Activated CD4-positive, CD25-positive, alpha-beta regulatory T cell treated with anti-CD3 and anti-CD28 coated beads, Interleukin-2, amount 50 U/mL, for 24 hours (primary cell): Measurements from ENCODE around the gene PTCD2.
"Not testable (repeated sequence)": the region's sequence is repeated elsewhere in the genome, so short reads cannot be mapped to it uniquely, and the experiment has no call there.

Experiments
- ATAC-seq, 2 donors: fragments of 150-1000 bp; cut with Tn5 transposase; one replicate each; pipeline ENCODE4 v1.10.0; 2021; ENCODE audit warnings: mild to moderate bottlenecking in 1 of 2, moderate library complexity in 1 of 2

Gene PTCD2

DNA sequence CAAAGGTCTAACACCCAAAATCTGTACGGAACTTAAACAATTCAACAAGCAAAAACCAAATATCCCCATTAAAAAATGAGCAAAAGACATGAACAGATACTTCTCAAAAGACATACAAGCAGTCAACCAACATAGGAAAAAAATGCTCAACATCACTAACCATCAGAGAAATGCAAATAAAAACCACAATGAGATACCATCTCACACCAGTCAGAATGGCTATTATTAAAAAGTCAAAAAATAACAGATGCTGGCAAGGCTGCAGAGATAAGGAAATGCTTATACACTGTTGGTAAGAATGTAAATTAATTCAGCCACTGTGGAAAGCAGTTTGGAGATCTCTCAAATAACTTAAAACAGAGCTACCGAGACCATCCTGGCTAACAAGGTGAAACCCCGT lies 22.0 kb upstream of the PTCD2 start:
- ATAC-seq, result peak in 1 of 2 donors; percentile 28

DNA sequence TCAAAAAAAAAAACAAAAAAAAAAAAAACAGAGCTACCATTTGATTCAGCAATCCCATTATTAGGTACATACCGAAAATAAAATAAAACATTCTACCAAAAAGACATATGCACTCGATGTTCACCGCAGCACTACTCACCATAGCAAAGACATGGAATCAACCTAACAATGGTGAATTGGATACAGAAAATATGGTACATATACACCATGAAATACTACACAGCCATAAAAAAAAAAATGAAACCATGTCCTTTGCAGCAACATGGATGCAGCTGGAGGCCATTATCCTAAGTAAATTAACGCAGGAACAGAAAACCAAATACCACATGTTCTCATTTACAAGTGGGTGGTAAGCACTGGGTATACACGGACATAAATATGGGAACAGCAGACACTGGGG lies 21.5 kb upstream of the PTCD2 start:
- ATAC-seq, result no peak

DNA sequence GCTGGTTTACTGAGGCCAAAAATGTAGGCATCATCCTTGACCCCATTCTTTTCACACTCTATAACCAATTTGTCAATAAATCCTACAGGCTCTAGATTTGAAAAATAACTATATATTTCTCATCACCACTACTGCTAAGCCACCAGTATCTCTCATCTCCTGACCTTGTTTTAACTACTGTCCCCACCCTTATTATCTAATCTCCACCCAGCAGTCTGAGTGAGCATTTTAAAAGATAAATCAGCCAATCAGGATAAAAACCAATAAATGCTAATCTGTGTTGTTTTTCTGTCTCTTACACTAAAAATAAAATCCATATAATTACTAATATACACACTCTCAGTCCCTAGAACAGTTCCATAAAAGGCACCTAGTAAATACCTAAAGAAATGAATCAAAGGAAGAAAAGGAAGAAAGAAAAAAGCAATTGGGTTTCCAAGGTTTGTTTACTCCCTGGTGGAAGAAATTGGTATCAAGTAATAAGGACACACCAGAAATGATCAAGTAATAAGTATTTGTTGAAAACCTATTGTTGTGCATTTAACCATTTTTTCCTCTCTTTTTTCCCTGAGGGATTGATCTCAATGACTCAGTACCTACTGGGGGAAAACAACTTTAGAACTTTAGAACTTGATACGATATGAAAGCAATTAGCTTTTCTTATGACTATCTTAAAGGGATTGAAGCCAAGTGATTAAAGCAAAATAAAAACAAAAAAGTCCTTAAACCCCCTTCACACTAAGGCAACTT lies 19.4 kb upstream of the PTCD2 start:
- ATAC-seq, result no peak

DNA sequence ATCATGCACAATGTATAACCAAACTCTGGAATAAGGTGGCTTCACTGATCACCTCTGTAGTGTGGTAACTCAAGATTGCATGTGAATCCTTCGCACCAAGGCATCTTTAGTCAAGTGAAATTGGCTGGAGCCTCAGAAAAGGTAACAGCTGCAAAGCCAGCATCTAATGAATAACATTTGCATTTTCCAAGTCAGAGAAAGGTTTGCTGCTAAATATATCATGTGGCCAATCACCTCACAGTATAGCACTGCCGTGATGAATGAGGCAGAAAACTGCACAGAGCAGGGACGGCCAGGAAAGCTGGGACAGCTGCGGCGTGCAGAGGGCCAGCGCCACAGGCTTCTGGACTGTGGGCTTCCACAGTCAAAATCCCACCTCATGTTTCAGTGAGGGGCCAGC lies 18.6 kb upstream of the PTCD2 start:
- ATAC-seq, result no peak

DNA sequence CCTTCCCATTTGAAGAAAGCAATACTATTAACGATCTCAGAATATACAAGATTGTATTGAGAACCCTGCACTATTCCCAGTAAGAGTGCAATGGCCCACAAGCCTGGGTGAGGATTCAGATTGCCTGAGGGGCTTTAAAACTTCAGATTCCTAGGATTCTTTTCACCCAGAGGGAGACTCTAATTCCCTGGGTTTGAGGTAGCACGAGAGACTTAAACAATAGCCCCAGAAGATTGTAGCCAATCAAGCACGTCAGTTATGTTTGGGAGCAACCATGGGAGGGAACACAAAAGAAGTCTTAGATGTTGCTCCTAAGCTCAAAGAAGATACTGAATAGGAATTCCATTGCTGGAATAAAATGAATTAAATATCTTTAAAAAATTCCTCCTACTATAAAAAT lies 18.0 kb upstream of the PTCD2 start:
- ATAC-seq, result no peak

DNA sequence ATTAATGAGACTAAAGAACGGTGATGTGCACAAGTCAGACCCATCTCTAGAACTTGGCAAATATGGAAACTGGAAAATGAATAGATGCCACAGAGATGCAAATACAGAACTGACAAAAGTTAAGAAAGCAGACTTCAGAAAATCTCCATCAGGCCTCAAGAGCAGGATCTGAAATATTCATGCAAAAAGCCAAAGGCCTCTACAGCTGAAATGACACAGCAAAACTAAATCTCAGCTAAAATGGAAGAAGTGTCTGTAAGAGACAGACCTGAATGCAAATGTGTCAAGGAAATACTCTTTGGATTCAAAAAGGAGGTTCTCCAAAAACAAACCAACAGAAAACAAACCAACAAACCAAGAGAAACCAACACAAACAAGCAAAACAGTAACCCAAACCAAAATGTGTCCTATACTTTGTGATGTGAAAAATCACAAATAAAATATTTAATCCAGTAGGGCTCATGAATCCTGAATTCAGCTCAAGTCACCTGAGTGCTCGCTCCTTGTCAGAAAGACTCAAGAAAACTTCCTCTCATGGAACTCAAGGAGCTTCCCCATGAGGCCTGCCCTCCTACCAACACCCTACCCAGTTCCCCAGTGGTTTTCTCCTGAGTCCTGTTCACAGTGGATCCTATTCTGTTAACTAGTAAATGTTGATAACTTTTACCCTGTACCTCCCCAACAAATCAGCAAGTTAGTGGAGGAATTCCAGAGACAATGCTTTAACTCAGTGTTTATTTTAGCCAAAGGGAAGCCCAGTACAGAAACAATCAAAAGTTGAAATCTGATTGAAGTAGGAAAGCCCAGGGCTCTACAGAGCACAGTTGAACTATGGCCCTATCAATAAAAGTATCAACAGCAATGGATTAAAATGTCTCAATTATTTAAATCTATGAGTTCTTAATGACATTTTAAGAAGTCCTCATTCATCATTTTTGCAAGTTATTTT lies 14.7 kb upstream of the PTCD2 start:
- ATAC-seq, result no peak

DNA sequence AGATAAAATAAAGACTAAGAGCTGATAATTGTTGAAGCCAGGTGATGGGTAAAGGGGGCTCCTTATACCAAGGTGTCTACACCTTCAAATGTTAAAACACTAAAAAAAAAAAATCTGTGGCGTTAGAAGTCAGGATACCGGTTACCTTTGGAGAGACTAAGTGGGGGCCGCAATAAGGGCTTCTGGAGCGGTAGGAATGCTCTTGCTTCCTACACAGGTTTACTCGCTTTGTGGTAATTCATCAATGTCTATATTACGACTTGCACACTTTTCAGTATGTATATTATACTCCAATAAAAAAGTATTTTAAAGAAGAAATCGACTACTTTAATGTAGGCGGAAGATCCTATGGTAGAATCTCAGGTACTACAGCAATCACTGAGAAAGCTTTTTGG lies 12.6 kb upstream of the PTCD2 start:
- ATAC-seq, result no peak

DNA sequence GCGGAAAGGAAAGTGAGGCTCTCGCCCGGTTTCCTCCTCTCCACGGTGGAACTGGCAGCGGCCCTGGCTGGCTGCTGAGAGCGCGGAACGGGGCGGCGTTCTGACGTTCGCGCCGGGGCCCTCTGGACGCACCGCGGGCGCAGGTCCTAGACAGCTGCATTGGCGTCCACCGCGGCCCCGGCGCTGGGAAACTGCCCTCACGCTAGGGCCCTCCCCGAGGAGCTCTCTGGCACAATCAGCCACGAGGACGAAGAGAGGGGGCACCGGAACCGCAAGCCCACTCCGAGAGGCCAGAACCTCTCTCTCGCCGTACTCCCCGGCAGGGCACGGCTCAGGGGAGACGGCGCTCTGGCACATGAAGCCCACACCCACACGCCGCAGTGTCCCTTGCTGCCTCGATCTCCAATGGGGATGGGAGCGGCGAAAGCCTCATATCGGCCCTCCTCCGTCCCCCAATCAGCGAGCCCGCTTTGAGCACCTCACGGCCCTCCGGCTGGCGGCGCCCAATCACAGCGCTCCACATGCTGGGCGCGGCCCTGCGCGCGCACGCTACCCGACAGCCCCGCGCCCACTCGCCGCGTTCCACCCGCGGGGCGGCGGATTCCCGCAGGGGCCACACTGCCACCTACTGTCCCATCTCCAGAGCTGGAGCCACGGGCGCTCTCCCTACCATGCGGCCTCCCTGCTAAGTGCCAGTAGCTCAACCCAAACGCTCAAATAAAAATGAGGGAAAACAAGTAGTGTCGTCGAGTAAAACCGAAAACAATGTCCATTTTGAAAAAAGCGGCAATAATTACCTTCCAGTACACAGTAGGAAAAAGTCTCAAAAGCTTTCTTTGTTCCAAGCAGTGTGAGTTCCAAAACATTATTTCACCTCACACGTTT lies 12.0 kb upstream of the PTCD2 start:
- ATAC-seq, result peak; percentile 98

DNA sequence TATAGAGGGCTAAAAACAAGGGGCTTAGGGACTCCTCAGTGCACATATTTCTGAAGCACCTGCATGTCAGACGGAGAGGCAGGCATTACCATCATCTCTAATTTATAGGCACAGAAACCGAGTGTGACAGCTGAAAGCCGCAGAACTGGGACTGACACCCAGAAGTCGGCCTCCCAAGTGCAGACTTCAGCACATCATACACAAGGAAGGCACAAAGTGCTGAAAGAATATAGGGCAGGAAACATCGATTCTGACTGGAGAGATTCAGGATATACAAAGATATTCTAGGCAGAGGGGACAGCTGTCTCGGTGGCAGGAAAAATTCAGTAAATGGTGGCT lies 11.4 kb upstream of the PTCD2 start:
- no peak for ATAC-seq

DNA sequence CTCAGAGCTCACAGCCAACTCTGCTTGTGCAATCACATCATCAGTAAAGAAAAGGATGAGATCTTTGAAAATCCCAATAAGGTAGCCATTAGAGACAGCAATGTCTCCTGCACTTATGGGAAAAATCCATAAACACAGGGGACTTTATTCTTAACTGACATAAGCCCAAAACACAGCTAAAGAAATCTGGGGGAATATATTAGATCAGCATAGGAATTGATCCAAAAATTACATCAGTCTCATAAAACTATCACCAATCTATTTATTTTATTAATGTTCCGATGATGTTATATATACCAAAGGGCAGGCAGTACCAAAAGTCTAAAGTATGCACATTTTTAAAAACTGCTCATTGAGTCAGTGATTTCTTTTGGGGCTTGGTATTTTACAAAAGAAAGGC lies 7.0 kb upstream of the PTCD2 start:
- ATAC-seq, result no peak

DNA sequence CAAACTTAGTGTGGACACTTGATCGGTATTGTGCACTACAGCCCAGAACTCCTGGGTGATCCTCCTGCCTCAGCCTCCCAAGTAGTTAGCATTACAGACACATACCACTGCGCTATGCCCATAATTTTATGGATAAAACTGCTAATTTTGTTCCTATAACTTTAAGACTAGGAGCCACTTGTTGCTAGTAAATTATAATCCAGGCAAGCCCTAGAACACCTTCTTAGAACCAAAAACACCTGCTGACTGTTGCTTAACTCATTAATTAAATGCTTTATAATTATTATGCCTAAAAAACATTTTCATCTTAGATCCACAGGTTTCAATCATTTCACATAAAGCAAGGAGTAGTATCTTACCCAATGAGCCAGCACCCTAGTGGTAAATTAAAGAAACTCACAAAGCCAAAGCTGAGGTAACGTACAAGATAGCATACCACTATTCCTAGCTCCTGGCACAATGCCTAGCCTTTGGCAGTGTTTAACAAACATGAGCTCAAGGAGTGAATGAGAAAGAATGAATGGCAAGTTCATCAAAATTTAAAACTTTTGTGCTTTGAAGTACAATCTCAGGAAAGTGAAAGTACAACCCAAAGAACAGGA lies 5.5 kb upstream of the PTCD2 start:
- no peak for ATAC-seq

DNA sequence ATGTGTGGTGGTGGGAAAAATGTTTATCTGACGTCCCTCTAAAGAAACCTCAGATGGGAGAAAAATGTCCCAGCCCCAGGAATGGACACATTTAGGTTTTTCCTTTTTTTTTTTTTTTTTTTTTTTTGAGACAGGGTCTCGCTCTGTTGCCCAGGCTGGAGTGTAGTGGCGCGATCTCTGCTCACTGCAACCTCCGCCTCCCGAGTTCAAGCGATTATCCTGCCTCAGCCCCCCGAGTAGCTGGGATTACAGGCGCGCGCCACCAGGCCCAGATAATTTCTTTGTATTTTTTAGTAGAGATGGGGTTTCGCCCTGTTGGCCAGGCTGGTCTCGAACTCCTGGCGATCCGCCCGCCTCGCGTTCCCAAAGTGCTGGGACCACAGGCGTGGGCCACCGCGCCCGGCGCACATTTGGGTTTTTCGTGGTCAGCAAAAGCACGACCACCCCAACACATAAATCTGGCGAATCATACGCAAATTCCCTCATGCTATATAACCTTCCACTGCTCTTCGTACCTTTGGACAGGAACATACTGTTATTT lies 668 bp upstream of the PTCD2 start:
- not testable (repeated sequence) for ATAC-seq

DNA sequence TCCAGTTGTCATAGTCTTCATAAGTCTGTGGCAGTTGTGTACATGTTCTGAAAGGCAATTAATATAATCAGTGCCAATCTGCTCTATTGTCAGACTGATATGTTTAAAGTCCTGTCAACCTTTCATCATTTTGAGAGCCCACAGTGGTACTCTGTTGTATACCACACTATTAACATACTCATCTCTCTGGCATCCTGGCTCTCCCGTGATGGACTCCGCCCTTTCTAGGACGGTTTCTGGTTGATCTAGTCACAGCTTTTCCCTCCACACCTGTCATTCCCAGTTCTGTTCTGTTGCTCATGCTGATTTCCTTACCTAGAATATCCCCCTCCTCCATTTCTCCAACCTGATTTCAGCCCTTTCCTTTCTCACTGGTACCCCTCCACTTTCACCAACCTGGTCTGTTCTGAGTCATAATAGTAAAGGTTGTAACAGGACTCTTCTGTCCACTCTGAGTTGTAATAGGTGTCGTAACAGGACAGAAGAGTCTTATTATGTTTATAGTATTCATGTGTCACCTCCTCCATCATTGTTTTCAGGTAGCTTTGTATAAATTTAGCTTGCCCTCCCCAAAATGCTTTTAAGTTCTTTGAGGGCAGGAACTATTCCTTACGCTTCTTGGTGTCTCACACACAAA lies 4.1 kb downstream of the PTCD2 start:
- ATAC-seq, result no peak

DNA sequence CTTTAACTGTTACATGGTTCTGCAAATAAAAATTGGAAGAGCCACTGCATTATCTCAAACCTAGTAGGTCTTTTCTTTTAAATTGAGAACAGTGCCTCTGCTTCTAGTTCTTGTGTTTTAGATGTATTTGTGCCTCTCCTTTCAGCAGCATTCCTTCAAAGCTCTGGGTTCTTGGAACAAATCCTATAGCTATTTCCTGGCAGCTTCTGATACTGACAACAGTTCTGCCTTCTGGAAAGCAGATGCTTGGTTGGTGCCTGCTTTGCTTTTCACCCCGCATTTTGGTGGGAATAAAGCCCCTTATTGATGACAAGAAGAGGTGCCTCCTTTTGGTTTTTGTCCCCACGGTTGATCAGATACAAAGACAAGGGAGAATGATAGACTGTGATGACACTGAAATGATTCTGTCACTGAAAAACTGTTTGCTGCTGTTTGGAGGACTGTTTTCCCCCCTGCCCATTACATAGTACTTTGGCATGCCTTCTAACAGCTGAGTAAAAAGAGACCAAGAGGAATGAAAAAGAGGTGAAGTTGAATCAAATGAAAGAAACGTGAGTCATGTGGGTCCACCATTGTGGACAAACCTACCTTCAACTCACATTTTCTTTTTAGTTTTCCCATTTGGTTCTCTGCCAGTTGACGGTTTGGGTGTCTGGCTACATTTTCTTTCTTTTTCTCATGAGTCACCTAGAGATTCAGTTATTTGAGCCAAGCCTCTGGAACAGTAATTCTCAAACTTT lies 5.6 kb downstream of the PTCD2 start:
- ATAC-seq, result no peak

DNA sequence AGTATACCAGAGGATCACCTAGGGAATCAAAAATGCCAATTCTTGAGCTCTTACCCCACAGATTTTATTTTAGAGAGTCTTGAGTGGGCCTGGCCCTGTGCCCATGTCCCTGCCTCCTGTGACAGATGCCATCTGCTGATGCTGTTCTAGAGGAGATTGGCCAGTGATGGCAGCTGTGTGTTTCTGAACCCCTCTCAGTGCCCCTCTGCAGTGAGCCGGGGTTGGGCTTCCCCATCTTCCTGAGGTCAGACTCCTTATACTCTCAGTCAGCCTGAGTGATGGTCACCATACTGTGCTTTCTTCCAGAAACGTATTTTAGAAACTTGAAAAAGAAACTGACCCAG lies 6.1 kb downstream of the PTCD2 start:
- no peak for ATAC-seq

DNA sequence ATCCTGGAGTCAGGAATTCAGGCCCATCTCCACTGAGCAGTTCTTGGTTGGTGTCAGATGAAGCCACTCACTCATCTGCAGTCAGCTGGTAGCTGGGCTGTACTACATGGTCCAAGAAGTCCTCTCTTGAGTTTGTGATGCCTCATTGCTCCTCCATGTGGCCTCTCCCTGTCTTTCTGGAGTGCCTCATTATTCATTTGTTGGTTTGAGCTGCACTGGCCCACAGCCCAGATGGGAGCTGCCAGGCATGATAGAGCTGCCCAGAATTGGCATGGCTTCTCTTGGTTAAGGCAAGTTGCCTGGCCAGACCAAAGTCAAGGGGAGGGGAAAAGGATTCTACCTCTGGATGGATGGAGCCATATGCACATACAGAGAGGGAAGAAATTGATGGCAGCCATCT lies 8.0 kb downstream of the PTCD2 start:
- ATAC-seq, result no peak

DNA sequence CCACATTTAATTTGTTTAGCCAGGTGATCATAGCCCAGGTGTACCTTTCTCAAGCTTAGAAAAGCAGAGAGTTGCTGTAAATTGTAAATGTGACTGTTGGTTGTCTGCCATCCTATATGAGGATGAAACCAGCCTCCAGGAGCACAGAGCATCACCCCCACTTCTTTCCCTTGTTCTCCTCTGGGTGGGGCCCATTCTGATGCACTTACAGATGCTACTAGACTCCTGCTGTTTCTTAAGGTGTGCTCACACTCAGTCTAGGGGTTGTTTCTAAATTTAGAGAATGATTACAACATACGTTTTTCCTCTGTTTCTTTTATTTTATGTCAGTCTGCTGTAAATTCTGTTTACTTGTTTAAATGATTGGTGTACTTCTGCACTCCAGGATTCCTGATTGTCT lies 10.5 kb downstream of the PTCD2 start:
- ATAC-seq, result no peak

DNA sequence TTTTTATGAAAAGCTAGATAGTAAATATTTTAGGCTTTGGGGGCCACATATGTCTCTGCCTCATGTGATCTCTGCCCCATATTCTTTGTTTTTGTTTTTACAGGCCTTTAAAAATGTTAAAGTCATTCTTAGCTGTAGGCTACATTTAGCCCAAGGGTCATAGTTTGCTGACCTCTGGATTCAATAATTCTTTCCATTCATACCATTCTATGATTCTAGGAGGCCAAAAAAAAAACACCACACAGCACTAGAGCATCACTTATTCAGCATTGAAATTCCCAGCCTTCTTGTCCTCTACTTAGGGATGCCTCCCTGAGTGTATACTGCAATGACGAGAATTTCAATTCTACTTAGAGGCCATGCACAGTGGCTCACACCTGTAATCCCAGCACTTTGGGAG lies 17.0 kb downstream of the PTCD2 start:
- no peak for ATAC-seq

DNA sequence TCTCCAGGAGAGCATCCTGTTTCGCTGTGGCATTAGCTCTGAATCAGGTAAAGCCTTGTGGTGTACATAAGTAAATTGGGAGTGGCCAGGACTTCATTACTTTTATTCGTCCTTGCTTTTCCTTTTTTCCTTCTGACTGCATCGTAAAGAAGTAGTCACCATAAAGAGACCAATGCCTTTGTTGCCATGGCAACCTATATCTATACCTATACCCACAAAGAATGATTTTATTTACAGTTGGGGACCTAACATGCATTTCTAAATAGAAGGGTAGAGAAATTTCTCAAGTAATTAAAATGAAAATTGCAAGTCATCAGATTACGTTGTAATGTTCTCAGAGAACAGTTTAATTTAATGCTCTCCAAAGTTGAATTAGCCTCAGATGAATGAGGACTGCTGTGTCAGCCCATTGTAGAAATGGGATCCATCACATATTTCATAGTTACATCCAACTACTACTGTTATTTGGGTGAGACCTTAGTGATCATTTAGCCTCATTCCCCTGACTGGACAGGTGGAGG lies 18.6 kb downstream of the PTCD2 start:
- ATAC-seq, result no peak

DNA sequence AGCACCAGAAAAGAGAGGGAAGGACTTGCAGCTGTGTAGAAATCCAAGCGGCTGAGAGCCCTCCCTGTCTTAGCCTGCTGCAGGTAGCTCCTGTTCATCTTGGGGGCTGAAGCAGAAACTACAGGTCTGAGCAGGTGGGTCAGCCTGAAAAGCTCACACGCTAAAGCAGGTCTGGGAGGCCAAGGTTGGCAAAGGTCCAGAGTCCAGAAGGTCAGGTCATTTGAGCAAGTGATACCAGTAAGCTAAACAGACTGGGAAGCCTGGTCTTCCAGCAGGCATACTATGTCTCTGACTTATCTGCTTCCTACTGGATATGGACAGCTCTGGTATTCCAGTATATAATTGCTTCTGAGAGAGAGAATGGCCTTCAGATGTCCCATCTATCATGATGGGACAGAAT lies 26.2 kb downstream of the PTCD2 start:
- ATAC-seq, result no peak

DNA sequence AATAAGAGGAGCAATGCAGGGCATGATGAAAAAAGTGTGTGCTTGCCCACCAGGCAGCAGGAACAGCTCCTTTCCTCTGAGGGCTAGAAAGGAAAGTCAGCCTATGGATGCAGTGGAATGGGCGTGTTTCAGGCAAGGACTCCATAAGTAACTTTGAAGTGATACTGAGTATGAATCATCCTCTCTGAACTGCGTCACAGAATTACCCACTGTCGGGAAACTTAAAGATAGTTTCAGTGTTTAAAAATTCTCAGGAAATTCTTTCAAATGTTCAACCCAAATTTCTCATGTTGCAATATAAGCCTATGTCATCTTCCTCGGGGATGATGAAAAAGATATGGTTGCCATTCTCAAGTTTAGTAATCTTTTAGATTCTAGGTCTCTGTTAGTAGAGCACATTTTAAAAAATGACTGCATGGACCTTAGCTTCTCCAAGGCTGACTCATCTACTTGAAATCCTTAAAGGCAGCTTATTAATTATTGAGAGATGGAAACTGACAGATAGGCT lies 27.7 kb downstream of the PTCD2 start:
- ATAC-seq, result peak; percentile 60 to 81
